Retina (tissue), 1 donor: ENCODE data around the gene NDUFAF3.
A peak's percentile ranks its signal among the peaks of the same experiment; 100 is the strongest.

Source experiments
- DNase-seq: peaks from one replicate; pipeline ENCODE4 v3.0.0-alpha.2; 2016

Gene NDUFAF3

DNA sequence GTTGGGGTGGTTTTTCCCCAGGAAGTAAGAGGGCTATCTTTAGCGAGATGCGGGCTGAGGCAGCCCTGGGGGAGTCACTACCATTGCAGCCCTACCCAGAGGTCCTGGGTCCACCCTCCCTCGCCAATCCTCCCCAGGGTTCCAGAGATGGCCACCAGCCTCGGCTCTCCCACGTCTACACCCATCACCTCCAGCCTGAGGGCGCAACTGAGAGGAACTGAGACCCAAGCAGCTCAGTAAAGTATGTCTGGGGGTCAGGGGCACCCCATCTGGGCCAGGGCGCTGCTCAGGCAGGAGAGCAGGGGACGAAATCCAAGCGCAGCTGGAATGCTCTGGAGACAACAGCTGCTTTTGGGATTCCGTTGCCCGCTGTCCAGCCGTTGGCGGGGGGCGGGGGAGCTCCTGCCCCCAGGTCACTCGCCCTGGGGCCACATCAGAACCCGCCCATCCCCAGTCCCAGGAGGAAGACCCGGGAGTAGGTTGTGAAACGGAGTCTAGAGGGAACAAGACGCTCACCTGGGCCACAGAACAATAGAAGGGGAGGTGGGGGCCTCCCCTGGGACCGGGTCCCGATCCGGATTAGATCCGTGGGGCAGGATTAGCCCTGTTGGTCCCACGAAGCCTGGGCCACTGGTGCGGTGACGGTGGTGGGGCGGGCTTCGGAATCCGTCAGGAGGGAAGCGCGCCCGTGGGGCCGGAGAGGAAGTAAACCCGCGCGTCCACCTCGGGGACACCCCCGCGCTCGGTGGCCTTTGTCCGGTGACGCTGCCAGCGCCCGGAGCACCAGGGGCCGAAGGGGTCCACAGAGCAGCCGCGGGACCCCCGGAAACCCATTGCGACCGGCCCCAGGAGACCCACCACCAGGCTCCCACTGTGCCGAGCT is 1.4 kb upstream of the NDUFAF3 start:
- DNase-seq, result peak; percentile 52

DNA sequence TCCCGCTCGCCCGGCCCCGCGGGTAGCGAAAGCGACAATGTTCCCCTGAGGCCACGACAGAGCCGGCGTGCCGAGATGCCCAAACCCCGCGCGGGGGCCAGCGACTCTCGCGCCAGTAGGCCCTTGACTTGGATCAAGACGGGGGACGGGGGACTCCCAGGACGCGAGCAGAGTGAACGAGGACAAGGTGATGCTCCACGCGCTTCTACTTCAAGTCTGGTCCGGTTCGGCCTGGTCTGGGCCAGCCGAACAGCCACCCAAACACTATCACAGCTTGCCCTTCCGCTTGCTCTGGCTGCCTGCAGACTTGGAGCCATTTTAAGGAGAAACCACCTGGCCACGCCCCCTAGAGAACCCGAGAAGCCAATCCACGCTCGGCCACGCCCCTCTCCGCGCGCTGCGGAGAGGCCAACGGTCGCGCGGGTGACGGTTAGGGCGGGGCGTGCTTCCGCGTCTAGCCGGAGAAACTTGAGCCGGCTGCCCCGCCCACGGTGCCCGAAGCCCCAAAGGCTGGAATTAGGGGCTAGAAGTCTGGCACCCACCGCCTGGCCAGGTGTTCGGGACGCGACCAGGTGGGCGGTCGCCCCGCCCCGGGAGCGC is 608 bp upstream of the NDUFAF3 start:
- DNase-seq, result peak; percentile 99

GRCh38 chr3:49022688-49023171 is 809 bp downstream of the NDUFAF3 start:
- DNase-seq, result no peak

GRCh38 chr3:49023775-49024174 is 1.9 kb downstream of the NDUFAF3 start:
- DNase-seq, result no peak

DNA sequence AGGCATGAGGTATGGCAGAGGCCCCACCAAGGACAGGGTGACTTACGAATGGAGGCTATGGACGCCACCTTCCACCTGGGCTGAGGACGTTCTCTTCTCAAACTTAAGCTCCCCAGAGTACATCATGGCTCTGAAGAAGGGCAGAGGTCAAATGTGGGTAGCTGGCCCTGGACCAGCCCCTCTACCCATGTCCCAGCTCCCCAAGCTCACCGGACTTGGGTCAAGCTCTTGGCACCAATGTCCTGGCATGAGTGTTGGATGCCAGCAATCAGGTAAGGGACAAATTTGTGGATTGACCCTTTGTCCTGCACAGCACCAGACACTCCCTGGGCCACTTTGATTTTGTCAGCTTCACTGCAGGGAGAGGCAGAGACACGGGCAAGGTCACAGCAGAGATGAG is 2.5 kb downstream of the NDUFAF3 start:
- no peak for DNase-seq

- DNase-seq, result no peak
Measured at GRCh38 chr3:49025005-49025792, 3.3 kb downstream of the NDUFAF3 start.

GRCh38 chr3:49025793-49026520 is 4.0 kb downstream of the NDUFAF3 start:
- no peak for DNase-seq

- DNase-seq, result no peak
Measured at GRCh38 chr3:49026536-49026935, 4.6 kb downstream of the NDUFAF3 start.

GRCh38 chr3:49027634-49028033 is 5.7 kb downstream of the NDUFAF3 start:
- no peak for DNase-seq

GRCh38 chr3:49028298-49028672 is 6.4 kb downstream of the NDUFAF3 start:
- no peak for DNase-seq

DNA sequence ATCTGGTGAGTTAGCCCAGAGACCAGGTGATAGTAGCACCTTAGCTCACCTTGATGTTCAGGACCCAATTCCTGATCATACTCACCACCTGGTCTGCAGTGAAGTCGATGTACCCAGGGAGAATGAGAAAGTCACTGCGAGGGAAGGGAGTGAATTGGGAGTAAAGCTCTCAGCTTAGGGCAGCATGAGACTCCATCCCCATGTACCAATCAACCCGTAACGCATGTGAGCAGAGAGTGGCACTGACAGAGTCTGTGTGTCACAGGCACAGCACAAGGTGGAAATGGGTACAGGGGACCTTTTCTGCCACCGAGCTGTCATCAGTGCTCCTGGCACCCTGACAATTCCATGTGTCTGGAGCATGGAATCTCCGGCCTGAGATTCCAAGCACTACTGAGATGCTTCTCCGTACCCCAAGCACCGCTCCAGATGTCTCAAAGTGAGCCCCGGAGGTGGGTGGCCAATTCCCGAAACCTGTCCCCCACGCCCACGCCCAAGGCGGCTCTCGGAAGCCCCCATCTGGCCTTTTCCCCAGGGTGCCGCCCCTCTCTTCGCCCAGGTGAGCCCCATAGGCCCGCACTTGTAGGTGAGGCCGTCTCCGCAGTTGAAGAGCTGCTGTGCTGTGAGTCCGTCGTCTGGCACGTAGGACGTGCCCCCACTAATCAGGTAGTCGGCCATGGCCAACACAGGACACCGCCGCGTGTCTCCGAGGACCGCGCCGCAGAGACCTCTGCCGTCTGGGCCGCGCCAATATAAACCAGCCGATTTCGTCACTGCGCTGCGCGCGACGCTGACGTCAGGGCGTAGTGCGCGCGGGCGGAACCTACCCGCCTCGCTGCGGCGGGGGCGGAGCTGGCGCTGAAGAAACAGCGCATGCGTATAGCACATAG is 7.0 kb downstream of the NDUFAF3 start, which contains the start of gene IMPDH2:
Gene IMPDH2, minus strand, starts transcription at position 726 of the 890 bp plus-strand sequence. Its CDS starts 48 bp downstream, at position 678.
- peak; percentile 96 for DNase-seq

GRCh38 chr3:49029563-49029884 is 7.6 kb downstream of the NDUFAF3 start:
- no peak for DNase-seq

GRCh38 chr3:49030321-49030720 is 8.4 kb downstream of the NDUFAF3 start:
- no peak for DNase-seq

DNA sequence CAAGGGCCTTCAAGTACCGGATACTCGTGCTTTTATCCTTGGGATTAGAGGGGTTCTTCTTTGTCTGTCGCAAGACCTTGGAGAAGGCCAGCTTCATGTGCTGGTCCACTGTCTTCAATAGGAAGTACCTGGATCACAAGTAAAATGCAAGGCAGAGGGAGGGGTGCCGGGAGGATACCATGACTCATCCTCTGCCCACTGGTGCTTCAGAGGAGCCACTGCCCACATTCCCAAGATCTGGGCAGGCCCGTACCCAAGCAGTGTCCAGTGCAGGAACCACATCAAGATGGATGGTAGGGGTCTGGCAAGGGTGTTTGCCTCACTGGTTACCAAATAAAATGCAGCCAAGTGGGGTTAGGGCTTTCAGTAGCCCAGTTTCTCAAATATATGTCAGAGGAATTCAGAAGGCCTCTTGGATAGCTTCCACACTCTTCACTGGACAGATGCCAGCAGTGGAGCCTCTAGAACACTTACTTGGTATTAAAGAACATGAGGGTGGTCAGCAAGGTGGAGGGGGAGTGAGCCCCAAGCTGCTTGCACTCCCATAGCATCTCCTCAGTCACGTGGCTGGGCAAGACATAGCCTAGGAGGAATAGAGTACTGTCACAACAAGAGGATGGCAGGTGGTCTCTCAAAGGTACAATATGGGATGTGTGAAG is 10.9 kb downstream of the NDUFAF3 start:
- no peak for DNase-seq

DNA sequence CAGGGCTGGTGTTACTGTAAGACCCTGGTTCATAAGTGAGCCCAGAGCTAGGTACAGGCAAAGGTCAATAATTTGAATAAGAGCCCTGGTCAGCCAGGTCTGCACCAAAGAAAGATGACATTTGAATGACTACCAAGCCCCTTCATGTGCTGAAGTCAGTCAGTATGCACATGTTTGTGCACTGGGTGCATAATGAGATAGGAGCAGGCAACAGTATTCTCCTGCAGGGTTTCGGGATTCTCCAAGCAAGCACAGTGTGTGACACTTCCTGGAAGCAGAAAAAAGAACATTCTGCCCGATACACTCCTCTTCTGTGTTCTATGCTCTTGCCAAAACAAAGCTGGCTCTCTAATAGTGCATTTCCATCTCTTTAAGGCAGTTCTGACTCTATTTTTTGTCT is 12.7 kb downstream of the NDUFAF3 start:
- DNase-seq, result no peak

DNA sequence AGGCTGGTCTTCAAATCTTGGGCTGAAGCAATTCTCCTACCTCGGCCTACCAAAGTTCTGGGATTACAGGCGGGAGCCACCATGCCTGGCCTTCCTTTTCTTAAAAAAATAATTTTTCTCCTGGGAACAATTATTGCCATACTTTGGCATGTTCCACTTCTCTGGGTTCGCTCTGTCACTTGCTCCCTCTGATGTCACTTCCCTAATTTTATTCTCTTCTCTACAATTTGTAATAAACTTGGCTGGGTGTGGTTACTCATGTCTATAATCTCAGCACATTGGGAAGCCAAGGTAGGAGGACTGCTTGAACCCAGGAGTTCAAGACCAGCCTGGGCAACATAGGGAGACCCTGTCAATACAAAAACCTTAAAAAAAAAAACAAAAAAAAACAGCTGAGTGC is 13.4 kb downstream of the NDUFAF3 start:
- no peak for DNase-seq

GRCh38 chr3:49053543-49053942 is 31.6 kb downstream of the NDUFAF3 start:
- DNase-seq, result no peak

GRCh38 chr3:49054344-49054862 is 32.5 kb downstream of the NDUFAF3 start:
- no peak for DNase-seq

GRCh38 chr3:49057268-49057667 is 35.3 kb downstream of the NDUFAF3 start:
- DNase-seq, result no peak

DNA sequence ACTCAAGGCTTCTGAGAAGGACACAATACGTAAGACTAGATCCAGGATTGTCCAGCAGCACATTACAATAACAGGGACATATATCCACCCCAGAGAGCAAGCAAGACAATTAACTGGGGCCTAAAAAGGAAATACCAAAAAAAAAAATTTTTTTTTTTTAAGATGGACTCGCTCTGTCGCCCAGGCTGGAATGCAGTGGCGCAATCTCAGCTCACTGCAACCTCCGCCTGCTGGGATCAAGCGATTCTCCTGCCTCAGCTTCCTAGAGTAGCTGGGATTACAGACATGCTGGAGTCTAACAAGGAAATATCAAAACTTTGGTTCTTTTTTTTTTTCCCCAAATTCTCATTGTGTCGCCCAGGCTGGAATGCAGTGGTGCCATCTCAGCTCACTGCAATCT is 36.1 kb downstream of the NDUFAF3 start:
- no peak for DNase-seq
